ENCODE results near the gene GALNT4.

GRCh38 chr12:89567691-89568239 lies 43.2 kb upstream of the GALNT4 start:
- TF ChIP-seq CTCF (IDR thresholded peaks at IDR 0.05; ENCODE audit: low read depth, low read length, poor library complexity, severe bottlenecking) (no peak), EZH2phosphoT487 (IDR thresholded peaks at IDR 0.05; ENCODE audit: borderline replicate concordance, low read length) (no peak)
